ENCODE results near the gene NDUFV1.

DNA sequence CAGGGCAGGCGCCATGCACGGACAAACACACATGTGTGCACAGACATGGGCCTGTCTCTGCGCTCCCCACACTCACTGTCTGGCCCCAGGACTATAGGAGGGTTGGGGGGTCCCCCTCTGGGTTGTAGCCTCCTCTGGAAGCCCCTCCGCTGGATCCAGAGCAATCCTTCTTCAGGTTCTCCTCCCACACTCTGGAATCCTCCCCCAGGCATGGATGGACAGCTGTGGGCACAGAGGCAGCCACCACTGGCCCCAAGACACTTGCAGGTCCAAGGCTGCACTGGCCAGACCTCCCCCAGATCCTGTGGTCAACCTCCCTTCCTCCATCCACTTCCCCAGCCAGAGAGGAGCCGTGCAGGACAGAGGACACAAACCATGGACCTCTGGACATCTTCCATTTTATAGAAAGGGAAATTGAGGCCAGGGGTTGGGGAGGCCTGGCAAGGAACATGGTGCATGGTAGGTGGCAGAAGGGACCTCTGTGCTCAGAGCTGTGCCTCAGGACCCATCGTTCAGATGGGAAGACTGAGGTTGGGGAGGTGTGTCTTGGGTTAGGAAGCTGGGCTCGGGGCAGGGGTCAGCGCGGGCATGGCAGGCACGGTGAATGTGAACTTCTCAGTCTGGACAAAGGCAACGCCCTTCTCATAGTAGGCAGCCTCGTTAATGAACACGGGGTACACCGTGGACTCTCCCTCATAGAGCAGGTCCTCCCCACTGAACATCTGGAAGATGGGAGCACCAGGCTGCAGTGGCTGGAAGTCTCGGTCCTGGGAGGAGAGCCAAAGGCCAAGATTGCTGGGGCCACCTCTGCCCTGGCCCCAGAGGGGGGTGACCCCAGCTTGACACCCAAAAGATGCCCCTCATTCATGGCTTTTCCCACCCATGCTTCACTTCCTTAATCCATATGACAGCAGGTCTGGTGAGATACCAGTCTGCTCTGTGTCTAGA lies 35.7 kb downstream of the NDUFV1 start:
- TF ChIP-seq, protein P1, sequence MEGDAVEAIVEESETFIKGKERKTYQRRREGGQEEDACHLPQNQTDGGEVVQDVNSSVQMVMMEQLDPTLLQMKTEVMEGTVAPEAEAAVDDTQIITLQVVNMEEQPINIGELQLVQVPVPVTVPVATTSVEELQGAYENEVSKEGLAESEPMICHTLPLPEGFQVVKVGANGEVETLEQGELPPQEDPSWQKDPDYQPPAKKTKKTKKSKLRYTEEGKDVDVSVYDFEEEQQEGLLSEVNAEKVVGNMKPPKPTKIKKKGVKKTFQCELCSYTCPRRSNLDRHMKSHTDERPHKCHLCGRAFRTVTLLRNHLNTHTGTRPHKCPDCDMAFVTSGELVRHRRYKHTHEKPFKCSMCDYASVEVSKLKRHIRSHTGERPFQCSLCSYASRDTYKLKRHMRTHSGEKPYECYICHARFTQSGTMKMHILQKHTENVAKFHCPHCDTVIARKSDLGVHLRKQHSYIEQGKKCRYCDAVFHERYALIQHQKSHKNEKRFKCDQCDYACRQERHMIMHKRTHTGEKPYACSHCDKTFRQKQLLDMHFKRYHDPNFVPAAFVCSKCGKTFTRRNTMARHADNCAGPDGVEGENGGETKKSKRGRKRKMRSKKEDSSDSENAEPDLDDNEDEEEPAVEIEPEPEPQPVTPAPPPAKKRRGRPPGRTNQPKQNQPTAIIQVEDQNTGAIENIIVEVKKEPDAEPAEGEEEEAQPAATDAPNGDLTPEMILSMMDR (IDR thresholded peaks at IDR 0.05; ENCODE audit: borderline replicate concordance, extremely low read depth, low read length, poor library complexity, severe bottlenecking): no peak
- TF ChIP-seq EZH2 (IDR thresholded peaks at IDR 0.05; ENCODE audit: borderline replicate concordance, low read depth, low read length, severe bottlenecking): no peak

All from DND-41 (cell line).